GM13976 (cell line): ENCODE data around the gene UTP25.

Experiments used
- DNase-seq: peaks from one replicate; pipeline ENCODE4 v3.0.0; 2012; ENCODE audit warnings: low spot score
- in situ Hi-C: fragments of 300-500 bp; cut with MboI; formaldehyde crosslinking; loops from one replicate; pipeline ENCODE4 v1.12.0; 2022; ENCODE audit warnings: low sequenced_read_pairs, mixed read lengths, inconsistent platforms; ENCODE audit not compliant: unreplicated experiment
- TF ChIP-seq, protein P1 (sequence below): IDR thresholded peaks from 2 replicates; pipeline ENCODE4 v1.5.1; 2012; ENCODE audit warnings: borderline replicate concordance, mild to moderate bottlenecking; ENCODE audit not compliant: insufficient read depth; ENCODE audit errors: extremely low read depth, missing control alignments, control extremely low read depth

Gene UTP25, protein sequence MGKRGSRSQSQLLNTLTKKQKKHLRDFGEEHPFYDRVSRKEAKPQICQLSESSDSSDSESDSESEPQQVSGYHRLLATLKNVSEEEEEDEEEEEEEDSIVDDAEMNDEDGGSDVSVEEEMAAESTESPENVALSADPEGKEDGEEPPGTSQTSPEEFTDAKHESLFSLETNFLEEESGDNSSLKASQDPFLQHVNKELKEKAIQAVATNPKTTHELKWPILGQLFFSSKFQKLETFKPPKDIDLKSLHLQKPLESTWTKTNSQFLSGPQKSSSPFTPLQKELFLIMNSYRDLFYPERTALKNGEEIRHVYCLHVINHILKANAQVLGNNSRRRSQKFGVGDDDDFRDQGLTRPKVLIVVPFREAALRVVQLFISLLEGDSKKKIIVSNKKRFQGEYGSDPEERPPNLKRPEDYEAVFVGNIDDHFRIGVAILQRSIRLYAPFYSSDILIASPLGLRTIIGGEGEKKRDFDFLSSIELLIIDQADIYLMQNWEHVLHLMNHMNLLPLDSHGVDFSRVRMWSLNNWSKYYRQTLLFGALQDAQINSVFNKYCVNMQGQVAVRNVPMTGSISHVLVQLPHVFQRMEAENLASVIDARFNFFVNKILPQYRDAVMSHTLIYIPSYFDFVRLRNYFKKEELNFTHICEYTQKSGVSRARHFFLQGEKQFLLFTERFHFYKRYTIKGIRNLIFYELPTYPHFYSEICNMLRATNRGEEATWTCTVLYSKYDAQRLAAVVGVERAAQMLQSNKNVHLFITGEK

DNA sequence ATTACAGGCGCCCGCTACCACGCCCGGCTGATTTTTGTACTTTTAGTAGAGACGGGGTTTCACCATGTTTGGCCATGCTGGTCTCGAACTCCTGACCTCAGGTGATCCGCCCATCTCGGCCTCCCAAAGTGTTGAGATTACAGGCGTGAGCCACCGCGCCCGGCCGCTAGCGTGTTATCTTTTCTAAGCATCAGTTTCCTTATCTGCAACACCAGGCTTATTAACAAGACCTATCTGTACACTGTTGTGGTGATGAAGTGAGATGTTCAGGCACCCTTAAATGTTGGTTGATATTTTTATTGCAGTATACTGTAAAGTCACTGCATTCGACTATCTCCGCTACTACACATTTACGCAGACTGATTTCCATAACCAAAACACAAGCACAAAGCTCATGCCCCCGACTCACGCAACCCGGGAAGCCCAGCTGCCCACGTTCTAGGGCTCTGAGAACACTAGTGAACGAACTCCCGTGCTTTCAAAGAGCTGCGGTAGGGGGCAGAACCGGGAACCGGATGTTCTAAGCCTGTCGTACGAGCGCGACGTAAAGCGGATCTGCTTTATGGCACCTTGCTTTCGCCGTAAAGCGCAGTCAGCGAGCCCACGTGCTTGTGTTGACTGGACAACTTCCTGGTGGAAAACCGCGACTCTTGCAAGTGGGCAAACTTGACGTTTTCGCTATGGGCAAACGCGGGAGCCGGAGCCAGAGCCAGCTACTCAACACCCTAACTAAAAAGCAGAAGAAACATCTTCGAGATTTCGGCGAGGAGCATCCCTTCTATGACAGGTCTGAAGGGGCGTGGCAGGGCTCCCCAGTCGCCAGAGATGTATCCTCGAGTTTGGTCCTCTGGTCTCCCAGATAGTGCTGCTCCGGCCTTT is at the start of gene UTP25:
TSS of gene UTP25 (plus strand) at position 589 of the 879 bp plus-strand sequence. CDS start at position 681, 92 bp downstream.
- TF ChIP-seq, protein P1, sequence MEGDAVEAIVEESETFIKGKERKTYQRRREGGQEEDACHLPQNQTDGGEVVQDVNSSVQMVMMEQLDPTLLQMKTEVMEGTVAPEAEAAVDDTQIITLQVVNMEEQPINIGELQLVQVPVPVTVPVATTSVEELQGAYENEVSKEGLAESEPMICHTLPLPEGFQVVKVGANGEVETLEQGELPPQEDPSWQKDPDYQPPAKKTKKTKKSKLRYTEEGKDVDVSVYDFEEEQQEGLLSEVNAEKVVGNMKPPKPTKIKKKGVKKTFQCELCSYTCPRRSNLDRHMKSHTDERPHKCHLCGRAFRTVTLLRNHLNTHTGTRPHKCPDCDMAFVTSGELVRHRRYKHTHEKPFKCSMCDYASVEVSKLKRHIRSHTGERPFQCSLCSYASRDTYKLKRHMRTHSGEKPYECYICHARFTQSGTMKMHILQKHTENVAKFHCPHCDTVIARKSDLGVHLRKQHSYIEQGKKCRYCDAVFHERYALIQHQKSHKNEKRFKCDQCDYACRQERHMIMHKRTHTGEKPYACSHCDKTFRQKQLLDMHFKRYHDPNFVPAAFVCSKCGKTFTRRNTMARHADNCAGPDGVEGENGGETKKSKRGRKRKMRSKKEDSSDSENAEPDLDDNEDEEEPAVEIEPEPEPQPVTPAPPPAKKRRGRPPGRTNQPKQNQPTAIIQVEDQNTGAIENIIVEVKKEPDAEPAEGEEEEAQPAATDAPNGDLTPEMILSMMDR = peak; percentile 64
- peak; percentile 88 for DNase-seq
- in situ Hi-C loops = no loop called here

DNA sequence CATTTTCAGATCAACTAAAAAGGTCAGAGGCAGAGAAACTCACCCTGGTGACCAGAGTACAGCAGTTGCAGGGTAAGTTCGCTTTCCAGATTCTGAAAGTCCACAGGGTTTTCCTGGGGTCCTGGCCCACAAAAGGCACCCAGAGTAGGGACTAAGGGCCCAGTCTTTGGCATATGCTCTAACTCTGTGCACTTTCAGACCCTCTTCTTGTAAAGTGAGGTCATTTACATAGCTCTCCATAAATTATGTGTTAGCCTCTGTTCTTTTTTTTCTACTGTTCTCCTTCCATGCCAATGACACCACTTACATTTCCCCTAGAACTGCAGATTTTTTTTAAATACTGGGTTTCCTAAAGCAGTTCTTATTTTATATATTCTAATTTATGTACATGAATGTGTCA is 49.7 kb upstream of the UTP25 start:
- TF ChIP-seq, protein P1 = no peak
- in situ Hi-C loops = no loop called here
- DNase-seq = no peak

DNA sequence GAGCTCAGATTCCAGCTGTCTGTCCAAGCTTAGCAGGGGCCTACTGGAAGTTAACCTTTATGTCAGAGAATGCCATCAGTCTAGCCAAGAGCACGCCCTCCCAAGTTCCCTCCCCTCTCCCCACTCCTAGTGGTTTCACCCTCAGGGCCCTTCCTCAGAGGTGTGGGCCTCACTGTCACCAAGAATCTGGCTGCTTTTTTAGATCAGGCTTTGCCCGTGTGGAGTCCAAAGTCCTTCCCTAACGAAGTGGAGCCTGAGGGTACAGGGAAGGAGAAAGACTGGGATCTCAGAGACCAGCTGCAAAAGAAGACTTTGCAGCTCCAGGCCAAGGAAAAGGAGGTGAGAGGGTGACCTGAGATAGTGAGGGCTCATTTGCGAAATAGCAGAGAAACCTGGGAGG is 47.5 kb upstream of the UTP25 start:
- TF ChIP-seq, protein P1 = no peak
- DNase-seq = no peak
- in situ Hi-C loops = no loop called here

DNA sequence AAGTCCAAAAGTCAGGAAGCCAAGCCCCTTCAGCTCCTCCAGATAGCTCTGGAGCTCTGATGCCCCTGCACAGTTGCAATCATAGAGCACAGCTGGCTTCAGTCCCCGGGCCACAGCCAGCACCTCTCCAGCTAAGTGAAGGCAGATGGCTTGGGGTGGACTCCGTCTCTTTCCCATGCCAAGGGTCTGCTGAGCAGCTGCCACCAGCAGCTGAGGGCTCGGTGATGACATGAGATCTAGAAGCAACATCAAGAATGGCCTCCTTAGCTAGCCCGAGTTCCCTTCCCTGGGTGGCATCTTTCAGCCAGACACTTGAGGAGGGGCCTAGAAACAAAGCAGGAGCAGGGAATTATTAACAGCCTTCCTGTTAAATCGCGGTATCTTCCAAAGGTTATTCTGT is 44.4 kb upstream of the UTP25 start:
- DNase-seq = no peak
- TF ChIP-seq, protein P1 = no peak
- in situ Hi-C loops = no loop called here

DNA sequence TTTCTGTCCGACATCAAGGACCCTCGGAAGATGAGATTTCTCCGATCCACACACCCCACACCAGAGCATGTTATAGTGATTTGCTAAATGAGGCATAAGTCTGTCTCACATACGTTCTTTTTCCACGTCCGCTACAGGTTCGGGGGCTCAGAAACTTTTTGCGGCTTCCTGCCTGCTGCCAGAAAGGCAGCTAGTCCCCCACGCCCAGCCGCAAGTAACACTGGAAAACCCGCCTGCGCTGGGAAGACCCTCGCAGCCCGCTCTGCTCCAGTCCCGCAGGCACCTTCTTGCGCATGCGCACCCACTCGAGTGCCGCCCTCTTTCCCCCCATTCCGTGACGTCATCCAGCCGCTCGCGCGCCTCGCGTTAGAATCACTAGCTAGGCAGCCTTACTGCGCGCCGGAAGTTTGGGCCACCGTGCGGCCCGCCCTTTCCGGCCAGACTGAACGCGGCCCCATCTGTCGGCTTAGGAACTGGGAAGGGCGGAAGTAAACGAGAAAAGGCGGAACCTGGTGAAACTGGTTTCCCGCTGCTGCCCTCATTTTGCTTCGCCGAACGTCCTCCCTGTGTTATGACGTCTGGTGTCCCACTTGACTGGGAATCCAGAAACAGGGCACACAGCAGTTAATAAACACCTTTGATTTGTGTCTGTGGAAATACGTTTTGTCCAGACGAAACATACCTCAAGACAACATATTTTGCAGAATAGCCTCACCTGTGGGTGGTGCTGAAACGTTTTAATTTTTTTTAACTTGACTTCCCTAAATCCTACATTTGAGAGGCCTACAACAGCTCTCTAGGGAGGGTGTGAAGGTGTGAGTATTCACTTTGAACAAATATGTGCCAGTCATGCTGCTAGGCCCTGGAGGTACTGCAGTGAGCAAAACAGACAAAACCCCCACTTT is 43.3 kb upstream of the UTP25 start, which contains the start of gene C1orf74:
TSS of gene C1orf74 (minus strand) at position 295 of the 905 bp plus-strand sequence. CDS start 925 bp downstream, outside the sequence.
- TF ChIP-seq, protein P1 = no peak
- peak; percentile 98 for DNase-seq
- in situ Hi-C loops = no loop called here

DNA sequence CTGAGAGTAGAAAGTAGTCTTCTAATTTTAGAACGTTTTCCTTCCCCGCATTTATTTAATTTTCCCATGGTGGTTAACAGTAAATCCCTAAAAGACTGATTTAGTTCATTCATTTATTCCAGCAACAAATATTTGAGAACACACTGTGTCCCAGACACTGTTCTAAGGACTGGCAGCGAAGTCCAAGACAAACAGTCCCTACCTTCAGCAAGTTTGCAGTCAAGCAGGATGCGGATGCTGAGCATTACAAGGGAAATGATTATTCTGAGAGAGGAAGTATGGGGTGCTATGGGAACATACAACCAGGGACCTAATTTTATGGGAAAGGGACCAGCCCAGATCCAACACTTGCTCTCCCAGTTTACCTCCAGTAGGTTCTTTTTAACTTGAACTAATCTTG is 42.2 kb upstream of the UTP25 start:
- in situ Hi-C loops = no loop called here
- DNase-seq = no peak
- TF ChIP-seq, protein P1 = no peak
